IgD-negative memory B cell (primary cell): ENCODE results near the gene SCAMP4. TPM values are rescaled to one million over a fixed set of nuclear protein-coding genes. Genes with fewer than 3 reads are reported as not detected.

Experiments
- H3K27ac Mint-ChIP-seq, 3 donors: one replicate each; pipeline ENCODE4 v1.8.0; 2020 to 2022; ENCODE audit warnings: mild to moderate bottlenecking in 3 of 3, mixed read lengths in 3 of 3, moderate library complexity in 1 of 3
- H3K27me3 Mint-ChIP-seq: one replicate; pipeline ENCODE4 v1.8.0; 2021; ENCODE audit warnings: mixed read lengths
- H3K36me3 Mint-ChIP-seq: one replicate; pipeline ENCODE4 v1.8.0; 2020; ENCODE audit warnings: mild to moderate bottlenecking, mixed read lengths
- H3K4me1 Mint-ChIP-seq, 3 donors: one replicate each; pipeline ENCODE4 v1.8.0; 2020 to 2022; ENCODE audit warnings: mixed read lengths in 3 of 3, mild to moderate bottlenecking in 1 of 3
- H3K4me3 Mint-ChIP-seq, 4 donors: one replicate each; pipeline ENCODE4 v1.8.0; 2020 to 2022; ENCODE audit warnings: mild to moderate bottlenecking in 4 of 4, mixed read lengths in 4 of 4, moderate library complexity in 3 of 4
- H3K9me3 Mint-ChIP-seq, 3 donors: one replicate each; pipeline ENCODE4 v1.8.0; 2020 to 2021; ENCODE audit warnings: mixed read lengths in 3 of 3, mild to moderate bottlenecking in 1 of 3
- polyA plus RNA-seq: library from polyadenylated mRNA; unstranded; fragments of 300-500 nt; fragmentation: Illumina TruSeq; gene quantifications from one replicate; pipeline ENCODE4 v1.2.3, GENCODE V29; 2021

SCAMP4 gene
- polyA plus RNA-seq, 1 donor from 2014 or later = 43.1 TPM

DNA sequence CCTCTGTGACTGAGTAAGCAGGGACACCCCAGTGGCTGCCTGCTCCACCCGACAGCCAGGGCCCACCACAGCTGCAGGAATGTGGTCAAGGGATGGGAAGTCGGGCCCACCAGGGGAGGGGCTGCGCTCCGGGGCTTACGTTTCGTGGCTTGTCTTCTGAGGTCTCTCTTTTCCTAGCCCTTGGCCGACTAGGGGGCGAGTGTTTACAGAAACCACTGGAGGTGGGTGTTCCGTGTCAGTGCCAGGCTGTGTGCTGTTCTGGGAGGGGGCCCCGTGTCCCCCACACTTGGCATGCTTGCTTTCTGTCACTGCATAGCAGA is 4.5 kb downstream of the SCAMP4 start:
- peak overlapping the region in 2 of 3 donors; percentile 65 to 76 for H3K27ac Mint-ChIP-seq
- H3K36me3 Mint-ChIP-seq = no peaks in the 10 kb centered on the region
- H3K4me1 Mint-ChIP-seq = peaks cover 10 to 16% (median 14%) of the 10 kb centered on the region in 3 donors
- no peaks in the 10 kb centered on the region for H3K9me3 Mint-ChIP-seq
- H3K27me3 Mint-ChIP-seq = no peaks in the 10 kb centered on the region
- H3K4me3 Mint-ChIP-seq = peak overlapping the region in 2 of 4 donors; percentile 65 to 70

DNA sequence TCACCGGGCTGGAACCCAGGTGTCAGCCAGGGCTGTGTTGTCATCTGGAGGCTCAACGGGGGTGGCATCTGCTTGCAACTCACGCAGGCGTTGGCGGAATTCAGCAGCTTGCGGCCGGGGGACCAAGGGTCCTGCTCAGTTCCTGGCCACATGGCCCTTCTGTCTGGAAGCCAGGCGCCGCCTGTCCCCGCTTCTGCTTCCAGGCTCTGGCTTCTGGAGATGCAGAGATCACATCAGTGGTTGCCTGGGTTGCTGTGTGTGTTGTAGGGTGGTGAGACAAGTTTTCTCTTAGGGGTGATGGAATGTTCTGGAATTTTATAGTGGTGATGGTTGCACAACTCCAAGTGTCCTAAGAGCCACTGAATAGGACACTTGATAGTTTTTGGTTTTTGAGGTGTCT is 5.0 kb downstream of the SCAMP4 start:
- Mint-ChIP-seq H3K4me1 (peaks cover 10 to 14% (median 13%) of the 10 kb centered on the region in 3 donors), H3K27me3 (no peaks in the 10 kb centered on the region), H3K27ac (peak overlapping the region; percentile 53 to 76 (median 65)), H3K4me3 (peak overlapping the region in 2 of 4 donors; percentile 60 to 65), H3K9me3 (no peaks in the 10 kb centered on the region), H3K36me3 (no peaks in the 10 kb centered on the region)

DNA sequence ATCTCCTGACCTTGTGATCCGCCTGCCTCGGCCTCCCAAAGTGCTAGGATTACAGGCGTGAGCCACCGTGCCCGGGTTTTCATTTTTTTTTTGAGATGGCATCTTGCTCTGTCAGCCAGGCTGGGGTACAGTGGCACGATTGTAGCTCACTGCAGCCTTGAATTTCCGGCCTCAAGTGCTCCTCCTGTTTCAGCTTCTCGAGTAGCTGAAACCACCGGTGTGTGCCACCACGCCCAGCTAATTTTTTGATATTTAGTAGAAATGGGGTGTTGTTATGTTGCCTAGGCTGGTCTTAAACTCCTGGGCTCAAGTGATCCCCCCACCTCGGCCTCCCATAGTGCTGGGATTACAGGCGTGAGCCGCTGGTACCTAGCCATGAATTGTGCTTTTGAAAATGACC is 5.9 kb downstream of the SCAMP4 start:
- H3K4me3 Mint-ChIP-seq = peak overlapping the region in 1 of 4 donors; percentile 51
- H3K27me3 Mint-ChIP-seq = no peaks in the 10 kb centered on the region
- no peaks in the 10 kb centered on the region for H3K36me3 Mint-ChIP-seq
- H3K4me1 Mint-ChIP-seq = peaks cover 5 to 9% (median 6%) of the 10 kb centered on the region in 3 donors
- H3K27ac Mint-ChIP-seq = no peak overlapping the region
- no peaks in the 10 kb centered on the region for H3K9me3 Mint-ChIP-seq

DNA sequence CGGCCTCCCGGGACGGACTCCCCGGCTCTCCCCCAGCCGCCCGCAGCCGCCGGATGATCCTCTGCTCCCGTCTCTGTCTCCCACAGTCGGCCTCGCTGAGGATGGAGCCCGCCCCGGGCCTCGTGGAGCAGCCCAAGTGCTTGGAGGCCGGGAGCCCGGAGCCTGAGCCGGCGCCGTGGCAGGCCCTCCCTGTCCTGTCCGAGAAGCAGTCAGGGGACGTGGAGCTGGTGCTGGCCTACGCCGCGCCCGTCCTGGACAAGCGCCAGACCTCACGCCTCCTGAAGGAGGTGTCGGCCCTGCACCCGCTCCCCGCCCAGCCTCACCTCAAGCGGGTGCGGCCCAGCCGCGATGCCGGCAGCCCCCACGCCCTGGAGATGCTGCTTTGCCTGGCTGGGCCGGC is 6.8 kb downstream of the SCAMP4 start:
- H3K36me3 Mint-ChIP-seq = no peaks in the 10 kb centered on the region
- H3K27me3 Mint-ChIP-seq = no peaks in the 10 kb centered on the region
- no peak overlapping the region for H3K4me3 Mint-ChIP-seq
- peaks cover 5 to 9% (median 6%) of the 10 kb centered on the region in 3 donors for H3K4me1 Mint-ChIP-seq
- no peak overlapping the region for H3K27ac Mint-ChIP-seq
- no peaks in the 10 kb centered on the region for H3K9me3 Mint-ChIP-seq

DNA sequence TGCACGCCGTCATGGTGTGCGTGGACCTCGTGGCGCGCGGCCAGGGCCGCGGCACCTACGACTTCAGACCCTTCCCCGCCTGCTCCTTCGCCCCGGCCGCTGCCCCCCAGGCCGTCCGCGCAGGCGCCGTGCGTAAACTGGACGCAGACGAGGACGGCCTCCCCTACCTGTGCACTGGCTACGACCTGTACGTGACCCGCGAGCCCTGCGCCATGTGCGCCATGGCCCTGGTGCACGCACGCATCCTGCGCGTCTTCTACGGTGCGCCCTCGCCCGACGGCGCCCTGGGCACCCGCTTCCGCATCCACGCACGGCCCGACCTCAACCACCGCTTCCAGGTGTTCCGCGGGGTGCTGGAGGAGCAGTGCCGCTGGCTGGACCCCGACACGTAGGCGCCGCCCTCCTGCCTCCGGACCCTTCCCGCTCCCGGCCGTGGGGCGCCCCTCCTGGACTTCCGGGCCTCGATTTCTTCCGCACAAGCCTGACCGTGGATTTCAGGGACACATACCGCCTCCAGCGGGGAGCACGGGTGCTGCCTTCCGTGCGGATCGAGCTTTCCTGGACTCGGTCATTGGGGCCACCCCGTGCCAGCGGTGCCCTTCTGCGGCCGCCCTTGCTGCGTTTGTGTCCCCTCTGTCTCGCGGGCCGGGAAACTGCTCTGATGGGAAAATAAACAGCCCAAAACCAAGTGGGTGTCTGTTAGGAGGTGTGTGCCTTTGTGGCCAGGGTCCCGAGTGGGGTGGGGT is 7.7 kb downstream of the SCAMP4 start:
- H3K4me1 Mint-ChIP-seq = peaks cover 5 to 7% (median 6%) of the 10 kb centered on the region in 3 donors
- no peaks in the 10 kb centered on the region for H3K9me3 Mint-ChIP-seq
- no peaks in the 10 kb centered on the region for H3K27me3 Mint-ChIP-seq
- no peaks in the 10 kb centered on the region for H3K36me3 Mint-ChIP-seq
- H3K4me3 Mint-ChIP-seq = no peak overlapping the region
- no peak overlapping the region for H3K27ac Mint-ChIP-seq

DNA sequence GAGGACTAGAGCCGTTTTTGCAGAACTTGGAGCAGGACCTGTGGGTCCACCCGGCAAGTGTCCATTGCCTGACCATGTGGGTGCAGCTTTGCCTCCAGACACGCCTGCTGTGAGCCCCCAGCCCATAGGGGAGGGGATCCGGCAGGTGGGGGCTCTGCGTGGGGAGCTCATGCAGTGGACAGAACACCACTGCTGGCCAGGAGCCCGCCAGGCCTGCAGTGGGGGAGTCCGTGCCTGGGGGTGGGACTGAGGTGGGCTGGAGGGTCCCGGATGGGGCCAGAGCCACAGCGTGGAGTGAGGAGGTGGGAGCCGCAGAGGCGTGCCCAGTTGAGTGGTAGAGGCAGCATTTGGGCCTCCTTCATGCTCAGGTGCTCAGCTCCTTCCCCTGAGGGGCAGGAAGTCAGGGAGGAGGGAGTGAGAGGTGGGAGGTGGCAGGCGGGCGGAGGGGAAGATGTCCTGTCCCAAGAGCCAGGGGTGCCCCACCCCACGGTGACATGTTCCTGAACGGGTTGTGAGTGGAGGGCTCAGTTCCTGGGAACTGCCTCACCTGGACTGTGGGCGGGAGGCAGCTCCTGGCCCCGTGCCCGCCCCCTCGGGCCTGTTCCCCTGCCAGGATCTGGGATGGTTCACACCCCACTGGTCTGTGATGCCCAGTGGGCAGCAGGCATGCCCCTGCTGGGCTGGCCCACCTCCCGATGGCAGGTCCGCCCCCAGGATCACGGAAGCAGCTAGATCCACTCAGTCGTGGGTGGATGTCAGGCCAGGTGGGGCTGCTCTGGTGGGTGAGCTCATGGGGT is 8.8 kb downstream of the SCAMP4 start:
- H3K4me1 Mint-ChIP-seq = peaks cover 3 to 7% (median 6%) of the 10 kb centered on the region in 3 donors
- no peak overlapping the region for H3K27ac Mint-ChIP-seq
- no peaks in the 10 kb centered on the region for H3K36me3 Mint-ChIP-seq
- no peak overlapping the region for H3K4me3 Mint-ChIP-seq
- H3K27me3 Mint-ChIP-seq = no peaks in the 10 kb centered on the region
- no peaks in the 10 kb centered on the region for H3K9me3 Mint-ChIP-seq

DNA sequence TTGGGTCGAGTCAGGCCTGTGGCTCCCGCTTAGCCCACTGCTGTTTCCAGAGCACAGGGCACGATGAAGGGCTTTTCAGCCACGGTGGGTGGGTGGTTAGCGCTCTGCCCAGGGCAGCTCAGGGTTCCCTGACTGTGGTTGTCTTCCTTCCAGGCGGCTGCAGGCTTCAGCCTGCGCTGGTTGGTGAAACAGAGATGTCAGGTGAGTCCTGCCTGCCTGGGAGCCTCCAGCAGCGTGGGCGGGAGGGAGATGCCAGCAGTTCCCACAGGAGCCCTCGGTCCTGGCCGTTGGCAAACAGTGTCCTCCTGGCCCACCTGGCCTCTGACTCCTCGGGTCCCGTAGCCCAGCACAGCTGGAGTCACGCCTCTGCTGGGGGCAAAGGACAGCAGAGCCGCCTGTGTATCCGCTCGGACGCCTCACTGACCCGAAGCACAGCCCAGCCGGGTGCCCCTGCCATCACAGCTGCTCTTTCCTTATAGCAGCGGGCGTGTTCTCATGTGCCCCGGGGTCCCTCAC is 9.7 kb downstream of the SCAMP4 start:
- H3K9me3 Mint-ChIP-seq = no peaks in the 10 kb centered on the region
- H3K36me3 Mint-ChIP-seq = no peaks in the 10 kb centered on the region
- no peak overlapping the region for H3K4me3 Mint-ChIP-seq
- H3K27ac Mint-ChIP-seq = peak overlapping the region in 1 of 3 donors; percentile 14
- H3K4me1 Mint-ChIP-seq = peaks cover 2 to 6% (median 2%) of the 10 kb centered on the region in 3 donors
- H3K27me3 Mint-ChIP-seq = no peaks in the 10 kb centered on the region

DNA sequence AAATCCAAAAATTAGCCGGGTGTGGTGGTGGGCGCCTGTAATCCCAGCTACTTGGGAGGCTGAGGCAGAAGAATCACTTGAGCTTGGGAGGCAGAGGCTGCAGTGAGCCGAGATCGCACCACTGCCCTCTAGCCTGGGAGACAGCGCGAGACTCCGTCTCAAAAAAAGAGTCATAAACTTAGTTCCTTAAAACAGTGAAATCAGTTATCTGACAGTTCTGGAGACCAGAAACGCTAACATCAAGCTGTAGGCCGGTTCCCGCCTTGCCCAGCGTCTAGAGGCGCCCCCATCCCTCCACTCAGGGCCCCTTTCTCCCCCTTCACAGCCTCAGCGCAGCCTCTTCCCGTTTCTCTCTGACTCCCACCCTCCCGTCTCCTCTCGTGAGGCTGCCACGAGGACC is 11.9 kb downstream of the SCAMP4 start:
- peaks cover 0 to 3% (median 0%) of the 10 kb centered on the region in 3 donors for H3K4me1 Mint-ChIP-seq
- H3K4me3 Mint-ChIP-seq = peak overlapping the region in 1 of 4 donors; percentile 14
- no peak overlapping the region for H3K27ac Mint-ChIP-seq

DNA sequence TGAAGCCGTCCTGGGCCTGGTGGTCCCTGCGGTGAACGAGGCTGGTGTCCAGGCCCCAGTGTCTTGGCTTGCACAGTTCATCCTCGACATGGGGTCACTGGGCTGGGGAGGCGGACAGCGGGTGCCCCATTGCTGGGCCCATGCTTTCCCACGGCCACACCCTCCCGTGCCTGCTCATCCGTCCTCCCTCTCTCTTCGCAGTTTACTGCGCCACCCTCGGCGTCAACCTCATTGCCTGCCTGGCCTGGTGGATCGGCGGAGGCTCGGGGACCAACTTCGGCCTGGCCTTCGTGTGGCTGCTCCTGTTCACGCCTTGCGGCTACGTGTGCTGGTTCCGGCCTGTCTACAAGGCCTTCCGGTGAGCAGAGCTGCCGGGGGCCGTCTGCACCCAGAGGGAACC is 12.7 kb downstream of the SCAMP4 start:
- Mint-ChIP-seq H3K4me3 (no peak overlapping the region), H3K36me3 (no peaks in the 10 kb centered on the region), H3K27ac (no peak overlapping the region), H3K4me1 (peaks cover 0 to 3% (median 0%) of the 10 kb centered on the region in 3 donors), H3K27me3 (no peaks in the 10 kb centered on the region), H3K9me3 (no peaks in the 10 kb centered on the region)

More for the DNA sequence above, 11.9 kb downstream of the SCAMP4 start:
- H3K36me3 Mint-ChIP-seq = no peaks in the 10 kb centered on the region
- H3K27me3 Mint-ChIP-seq = no peaks in the 10 kb centered on the region
- no peaks in the 10 kb centered on the region for H3K9me3 Mint-ChIP-seq

DNA sequence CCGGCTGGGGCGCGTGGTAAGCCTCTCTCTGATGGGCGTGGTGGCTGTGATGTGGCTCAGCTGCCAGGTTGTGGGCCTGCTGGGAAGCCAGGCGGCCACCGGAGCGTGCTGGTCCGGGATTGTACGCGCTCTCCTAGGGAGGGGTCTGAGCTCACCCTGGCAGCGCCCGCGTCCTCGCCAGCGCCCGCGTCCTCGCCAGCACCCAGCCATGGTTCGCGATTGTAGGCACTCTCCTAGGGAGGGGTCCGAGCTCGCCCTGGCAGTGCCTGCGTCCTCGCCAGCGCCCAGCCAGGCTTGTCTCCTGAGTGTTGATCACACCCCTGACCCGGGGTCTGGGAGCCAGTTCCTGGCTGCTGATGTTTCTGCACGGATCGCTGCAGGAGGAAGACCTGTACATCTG is 13.8 kb downstream of the SCAMP4 start:
- Mint-ChIP-seq H3K27ac (no peak overlapping the region), H3K27me3 (no peaks in the 10 kb centered on the region), H3K9me3 (no peaks in the 10 kb centered on the region), H3K4me3 (no peak overlapping the region), H3K4me1 (peaks cover 0 to 12% (median 0%) of the 10 kb centered on the region in 3 donors), H3K36me3 (no peaks in the 10 kb centered on the region)

DNA sequence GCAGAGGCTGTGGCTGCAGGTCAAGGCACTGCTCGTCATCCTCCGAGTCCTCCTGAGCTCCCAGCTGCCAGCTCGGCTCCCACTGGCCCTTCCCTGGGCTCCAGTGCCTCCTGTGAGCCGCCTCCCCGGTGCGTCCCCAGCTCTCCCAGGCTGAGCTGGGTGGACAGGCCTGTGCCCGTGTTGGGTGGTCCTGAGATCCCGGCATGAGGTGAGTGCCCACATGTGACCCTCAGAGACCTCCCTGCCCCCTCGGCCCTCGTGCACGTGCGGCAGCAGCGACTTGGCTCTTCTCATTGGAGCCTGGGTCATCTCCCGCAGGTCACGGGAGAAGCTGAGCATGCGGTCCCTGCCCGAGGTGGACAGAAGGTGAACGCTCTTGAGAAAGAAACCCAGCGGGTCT is 15.4 kb downstream of the SCAMP4 start:
- H3K36me3 Mint-ChIP-seq = no peaks in the 10 kb centered on the region
- peaks cover 0 to 12% (median 0%) of the 10 kb centered on the region in 3 donors for H3K4me1 Mint-ChIP-seq
- no peaks in the 10 kb centered on the region for H3K9me3 Mint-ChIP-seq
- no peak overlapping the region for H3K27ac Mint-ChIP-seq
- H3K4me3 Mint-ChIP-seq = no peak overlapping the region
- H3K27me3 Mint-ChIP-seq = no peaks in the 10 kb centered on the region

DNA sequence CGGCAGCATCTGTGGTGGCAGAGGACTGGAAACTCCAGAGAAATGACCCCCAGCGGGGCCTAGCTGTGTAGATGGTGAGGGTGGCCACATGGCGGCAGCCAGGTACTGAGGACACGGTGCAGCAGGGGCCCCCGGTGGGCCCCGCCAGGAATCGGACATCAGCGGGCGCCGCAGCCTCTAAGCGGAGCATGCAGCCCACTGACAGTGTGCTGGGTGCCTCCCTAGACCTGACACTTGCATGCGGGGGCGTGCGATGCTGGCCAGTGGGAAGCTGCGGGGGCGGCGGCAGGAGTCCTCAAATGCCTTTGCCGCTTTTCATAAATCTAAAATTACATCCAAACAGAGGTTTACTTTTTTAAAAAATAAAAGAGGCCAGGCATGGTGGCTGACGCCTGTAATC is 16.1 kb downstream of the SCAMP4 start:
- H3K4me1 Mint-ChIP-seq = peaks cover 0 to 12% (median 0%) of the 10 kb centered on the region in 3 donors
- no peaks in the 10 kb centered on the region for H3K9me3 Mint-ChIP-seq
- H3K4me3 Mint-ChIP-seq = no peak overlapping the region
- H3K27me3 Mint-ChIP-seq = no peaks in the 10 kb centered on the region
- H3K36me3 Mint-ChIP-seq = no peaks in the 10 kb centered on the region
- H3K27ac Mint-ChIP-seq = peak overlapping the region in 1 of 3 donors; percentile 92

DNA sequence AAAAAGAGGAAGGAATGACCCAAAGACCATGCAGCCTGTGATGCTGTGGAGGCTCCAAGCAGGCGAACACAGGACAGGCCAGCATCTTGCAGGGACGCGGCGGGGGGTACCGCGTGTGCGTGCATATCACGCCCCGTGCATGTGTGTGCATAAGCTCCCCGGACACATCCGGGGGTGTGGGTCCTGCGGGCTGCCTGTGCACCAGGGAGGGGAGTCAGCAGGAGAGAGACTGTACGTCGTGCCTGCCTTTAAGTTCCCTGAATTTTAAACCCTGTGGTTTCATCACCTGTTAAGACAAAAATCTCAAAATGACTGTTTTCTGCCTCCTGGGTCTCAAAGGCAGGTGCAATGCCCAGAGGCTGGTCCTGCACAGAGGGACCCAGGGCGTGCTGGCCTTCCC is 16.6 kb downstream of the SCAMP4 start:
- Mint-ChIP-seq H3K9me3 (no peaks in the 10 kb centered on the region), H3K27ac (peak overlapping the region in 2 of 3 donors; percentile 59 to 92), H3K4me3 (no peak overlapping the region)

DNA sequence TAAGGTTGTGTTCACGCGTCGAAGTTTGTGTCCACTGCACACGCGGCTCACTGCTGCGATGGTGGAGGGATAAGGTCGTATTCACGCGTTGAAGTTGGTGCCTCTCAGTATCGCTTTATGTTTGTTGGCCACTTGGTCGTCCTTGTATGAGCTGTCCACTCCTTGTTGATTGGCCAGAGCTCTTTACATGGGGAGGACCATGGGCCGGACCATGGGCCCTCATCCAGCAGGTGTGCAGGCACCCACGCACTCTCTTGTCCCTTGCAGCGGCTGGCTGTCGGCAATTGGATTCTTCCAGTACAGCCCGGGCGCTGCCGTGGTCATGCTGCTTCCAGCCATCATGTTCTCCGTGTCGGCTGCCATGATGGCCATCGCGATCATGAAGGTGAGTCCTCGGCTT is 17.6 kb downstream of the SCAMP4 start:
- H3K36me3 Mint-ChIP-seq = no peaks in the 10 kb centered on the region
- H3K9me3 Mint-ChIP-seq = no peaks in the 10 kb centered on the region
- H3K4me1 Mint-ChIP-seq = peaks cover 0 to 14% (median 1%) of the 10 kb centered on the region in 3 donors
- no peaks in the 10 kb centered on the region for H3K27me3 Mint-ChIP-seq
- no peak overlapping the region for H3K4me3 Mint-ChIP-seq
- H3K27ac Mint-ChIP-seq = peak overlapping the region; percentile 53 to 92 (median 89)

More for the DNA sequence above, 16.6 kb downstream of the SCAMP4 start:
- Mint-ChIP-seq H3K36me3 (no peaks in the 10 kb centered on the region), H3K27me3 (no peaks in the 10 kb centered on the region), H3K4me1 (peaks cover 0 to 12% (median 0%) of the 10 kb centered on the region in 3 donors)

DNA sequence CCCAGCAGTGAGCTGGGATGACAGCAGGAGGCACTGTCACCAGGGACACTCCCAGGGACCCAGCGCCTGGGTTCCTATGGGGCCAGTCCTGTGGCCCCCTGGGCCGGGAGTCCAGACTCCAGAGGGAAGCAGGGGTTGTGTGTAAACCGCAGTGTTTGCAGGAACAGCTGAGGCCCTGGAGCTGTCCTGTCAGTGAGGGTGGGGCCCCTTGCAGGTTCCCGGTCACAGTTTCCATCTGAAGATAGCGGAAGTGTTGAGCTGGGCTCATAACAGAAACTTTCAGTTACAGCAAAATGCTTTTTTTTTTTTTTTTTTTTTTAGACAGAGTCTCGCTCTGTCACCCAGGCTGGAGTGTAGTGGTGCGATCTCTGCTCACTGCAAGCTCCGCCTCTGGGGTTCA is 18.1 kb downstream of the SCAMP4 start:
- Mint-ChIP-seq H3K9me3 (no peaks in the 10 kb centered on the region), H3K4me3 (peak overlapping the region in 3 of 4 donors; percentile 74 to 88 (median 81)), H3K36me3 (no peaks in the 10 kb centered on the region), H3K4me1 (peaks cover 0 to 16% (median 1%) of the 10 kb centered on the region in 3 donors), H3K27me3 (no peaks in the 10 kb centered on the region), H3K27ac (peak overlapping the region in 2 of 3 donors; percentile 89 to 92)
